ENCODE measurements around the gene GRK6.
A peak's percentile ranks its signal among the peaks of the same experiment; 100 is the strongest.

The GRK6 gene

DNA sequence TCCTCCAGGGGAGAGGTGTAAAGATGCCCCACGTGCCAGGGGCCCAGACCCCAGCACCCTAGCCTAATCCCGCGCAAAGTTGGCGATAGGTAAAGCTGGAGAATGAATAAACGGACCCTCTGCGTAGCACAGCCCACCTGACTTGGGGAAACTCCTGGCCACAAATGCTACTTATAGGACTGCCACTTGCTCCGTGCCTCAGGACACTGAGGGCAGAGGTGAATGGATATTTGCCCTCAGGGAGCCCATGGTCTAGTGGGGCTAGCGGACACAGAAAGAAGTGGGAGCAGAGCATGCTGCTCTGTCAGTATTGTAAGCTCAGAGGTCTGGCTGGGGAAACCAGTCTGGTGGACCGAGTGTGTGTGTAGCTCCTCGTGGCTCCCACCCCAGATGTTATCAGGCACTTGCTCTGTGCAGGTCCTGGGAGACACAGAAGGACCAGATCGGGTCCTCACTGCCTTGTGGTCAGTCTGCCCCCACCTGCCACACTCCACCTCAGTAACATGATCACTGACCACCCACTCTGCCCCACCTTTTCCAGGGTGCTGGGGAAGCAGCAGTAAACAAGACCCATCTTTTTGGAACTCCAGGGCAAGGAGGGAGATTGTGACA lies 841 bp downstream of the GRK6 start:
- no peak for DNase-seq

GRCh38 chr5:177427919-177428573 lies 1.6 kb downstream of the GRK6 start:
- peak in 1 of 5 donors; percentile 52 for DNase-seq

DNA sequence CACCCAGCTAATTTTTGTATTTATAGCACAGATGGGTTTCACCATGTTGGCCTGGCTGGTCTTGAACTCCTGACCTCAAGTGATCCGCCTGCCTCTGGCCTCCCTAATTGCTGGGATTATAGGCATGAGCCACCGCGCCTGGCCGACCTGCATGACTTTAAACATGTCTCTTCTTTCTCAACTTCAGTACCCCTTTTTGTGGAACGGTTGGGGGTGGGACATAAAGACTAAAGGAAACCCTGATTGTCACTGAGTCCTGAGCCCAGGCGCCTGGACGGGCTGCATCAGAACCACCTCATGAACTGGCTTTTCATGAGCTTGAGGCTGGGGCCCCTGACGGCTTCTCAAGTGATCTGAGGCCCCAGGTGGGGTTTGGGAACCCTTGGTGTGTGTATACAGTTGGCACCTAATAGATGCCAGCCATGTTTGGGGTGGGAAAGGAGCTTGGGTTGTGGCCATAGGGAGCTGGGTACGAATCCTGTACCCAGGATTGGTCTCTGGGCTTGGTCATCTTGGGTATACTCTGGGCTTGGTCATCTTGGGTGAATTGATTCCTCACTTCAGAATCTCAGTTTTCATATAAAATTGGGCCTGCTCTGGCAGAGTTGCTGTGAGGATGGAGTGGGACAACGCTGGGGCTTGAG lies 2.2 kb downstream of the GRK6 start:
- no peak for DNase-seq

DNA sequence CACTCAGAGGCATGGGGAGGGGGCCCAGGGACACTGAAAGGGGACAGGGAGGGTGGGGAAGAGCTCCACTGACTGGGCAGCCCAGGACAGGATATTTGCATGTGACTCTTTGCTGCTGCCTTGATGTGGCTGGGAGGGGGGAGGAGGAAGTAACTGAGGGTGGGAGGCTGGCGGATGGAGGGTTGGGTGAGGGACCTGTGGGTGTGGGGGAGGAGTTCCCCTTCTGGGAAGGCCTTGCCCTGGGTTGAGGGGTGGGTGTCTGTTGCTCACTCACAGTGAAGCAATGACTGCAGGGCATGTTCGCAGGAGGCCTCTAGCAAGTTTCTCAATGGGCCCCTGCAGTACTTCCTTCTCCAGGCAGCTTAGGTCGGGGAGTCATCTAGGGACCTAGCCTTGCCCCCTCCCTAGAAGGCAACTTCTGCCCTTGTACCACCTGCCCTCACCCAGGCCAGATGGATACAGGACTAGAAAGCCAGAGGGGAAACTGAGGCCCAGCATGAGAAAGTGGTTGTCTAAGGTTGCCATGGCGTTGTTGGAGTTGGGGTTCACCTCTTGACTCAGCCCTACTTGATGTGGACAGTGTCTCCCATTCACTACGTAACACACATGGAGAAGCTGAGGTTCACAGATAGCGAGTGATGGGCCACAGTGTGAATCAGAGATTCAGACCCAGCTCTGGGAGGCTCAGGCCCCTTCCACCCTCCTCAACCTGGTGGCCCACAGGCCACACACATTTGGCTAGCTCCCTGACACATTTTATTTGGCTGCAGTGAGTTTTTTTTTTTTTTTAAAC lies 3.0 kb downstream of the GRK6 start:
- peak; percentile 64 to 94 (median 71) for DNase-seq

DNA sequence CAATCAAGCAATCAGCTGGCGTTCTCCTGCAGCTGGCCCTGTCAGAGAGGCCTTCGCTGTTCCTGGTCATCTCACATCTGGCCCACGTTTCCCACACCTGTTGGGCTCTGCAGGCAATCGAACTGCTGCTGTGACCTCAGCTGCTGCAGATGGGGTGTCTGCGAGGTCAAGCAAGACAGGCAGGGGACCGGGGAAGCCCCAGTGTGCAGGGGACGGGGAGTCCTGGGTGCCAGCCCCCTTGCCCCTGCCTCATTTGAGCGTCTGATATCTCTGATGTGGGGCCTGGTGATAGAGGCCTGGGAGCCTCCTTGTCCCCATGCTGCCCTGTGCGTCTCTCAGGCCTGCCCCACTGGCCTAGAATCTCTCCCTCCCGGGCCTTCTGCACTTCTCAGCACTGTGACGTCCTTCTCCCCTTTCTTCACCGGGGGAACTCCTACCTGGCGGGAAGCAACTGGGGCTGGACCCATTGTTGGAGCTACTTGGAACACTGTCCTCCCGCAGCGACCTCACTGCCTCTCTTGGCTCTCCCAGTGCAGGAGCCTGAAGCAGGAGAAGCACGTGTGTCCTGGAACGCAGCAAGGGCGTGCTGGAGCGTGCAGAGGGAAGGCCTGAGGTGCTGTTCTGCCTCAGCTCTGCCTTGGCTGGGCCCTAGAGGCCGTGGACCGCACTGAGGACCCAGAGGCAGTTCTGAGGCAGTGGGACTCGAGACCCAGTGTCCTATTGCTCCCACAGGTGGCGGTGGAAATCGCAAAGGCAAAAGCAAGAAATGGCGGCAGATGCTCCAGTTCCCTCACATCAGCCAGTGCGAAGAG lies 3.9 kb downstream of the GRK6 start:
- DNase-seq, result no peak

DNA sequence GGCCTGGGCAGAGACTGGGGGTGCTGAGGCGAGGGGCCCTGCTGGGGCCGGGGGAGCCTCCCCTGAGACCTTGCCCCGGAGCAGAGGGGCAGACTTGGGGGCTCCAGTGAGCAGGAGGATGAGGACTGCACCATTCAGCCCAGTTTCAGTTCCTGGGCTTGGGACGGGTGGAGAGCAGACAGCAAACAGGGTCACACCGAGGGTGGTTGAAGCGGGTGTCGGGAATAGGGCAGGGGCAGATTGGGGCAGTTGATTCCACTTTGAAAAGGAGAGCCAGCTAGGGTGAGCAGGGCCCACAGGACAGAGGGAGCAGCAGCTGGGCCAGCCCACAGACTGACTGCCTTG lies 4.5 kb downstream of the GRK6 start:
- peak in 1 of 5 donors; percentile 29 for DNase-seq

- DNase-seq, result peak; percentile 60 to 94 (median 63)
Observed at GRCh38 chr5:177431317-177432142, 5.1 kb downstream of the GRK6 start.

- DNase-seq, result no peak
Observed at GRCh38 chr5:177432143-177432838, 5.8 kb downstream of the GRK6 start.

DNA sequence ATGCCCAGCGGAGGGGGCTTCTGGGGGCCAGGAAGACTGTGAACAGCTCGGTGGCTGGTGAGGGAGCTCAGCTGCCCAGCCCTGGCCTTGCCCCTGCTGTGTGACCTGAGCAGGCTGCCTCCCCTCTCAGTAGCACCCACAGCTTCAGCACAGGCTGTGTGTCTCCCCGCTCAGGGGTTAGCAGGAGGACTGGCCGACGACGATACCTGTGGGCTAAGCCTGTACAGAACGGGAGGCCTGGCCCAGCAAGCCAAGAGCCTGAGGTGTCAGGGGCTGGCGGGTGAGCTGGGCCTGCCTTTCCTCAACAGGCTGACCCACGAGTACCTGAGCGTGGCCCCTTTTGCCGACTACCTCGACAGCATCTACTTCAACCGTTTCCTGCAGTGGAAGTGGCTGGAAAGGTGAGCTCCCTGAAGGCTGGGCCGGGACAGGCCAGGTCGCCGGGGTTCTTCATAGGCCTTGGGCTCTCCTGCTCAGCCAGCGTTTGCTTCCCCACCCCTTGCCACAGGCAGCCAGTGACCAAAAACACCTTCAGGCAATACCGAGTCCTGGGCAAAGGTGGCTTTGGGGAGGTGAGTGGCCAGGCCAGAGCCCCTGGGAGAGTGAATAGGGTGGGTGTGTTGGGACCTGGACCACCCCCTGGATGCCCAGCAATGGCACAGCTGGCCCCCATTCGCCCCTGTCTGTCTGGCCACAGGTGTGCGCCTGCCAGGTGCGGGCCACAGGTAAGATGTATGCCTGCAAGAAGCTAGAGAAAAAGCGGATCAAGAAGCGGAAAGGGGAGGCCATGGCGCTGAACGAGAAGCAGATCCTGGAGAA lies 6.6 kb downstream of the GRK6 start:
- DNase-seq, result no peak

DNA sequence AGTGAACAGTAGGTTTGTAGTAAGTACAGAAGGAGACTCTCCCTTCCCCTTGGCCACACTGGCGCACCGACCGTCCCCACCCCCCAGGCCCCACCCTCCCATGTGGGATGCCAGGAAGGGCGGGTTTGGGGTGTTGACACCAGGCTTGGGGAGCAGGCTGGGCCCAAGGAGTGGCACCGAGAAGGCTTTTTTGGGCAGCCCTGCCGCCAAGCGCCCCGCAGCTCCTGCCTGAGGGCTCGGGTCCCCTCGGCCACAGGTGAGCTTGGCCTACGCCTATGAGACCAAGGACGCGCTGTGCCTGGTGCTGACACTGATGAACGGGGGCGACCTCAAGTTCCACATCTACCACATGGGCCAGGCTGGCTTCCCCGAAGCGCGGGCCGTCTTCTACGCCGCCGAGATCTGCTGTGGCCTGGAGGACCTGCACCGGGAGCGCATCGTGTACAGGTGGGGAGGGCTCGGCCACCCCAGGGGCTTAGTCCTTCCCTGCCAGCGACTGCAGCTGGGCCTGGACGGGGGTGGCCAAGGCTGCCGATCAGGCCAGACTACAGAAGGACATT lies 7.3 kb downstream of the GRK6 start:
- DNase-seq, result no peak

- peak in 2 of 5 donors; percentile 37 to 75 for DNase-seq
Observed at GRCh38 chr5:177434437-177434836, 8.0 kb downstream of the GRK6 start.

DNA sequence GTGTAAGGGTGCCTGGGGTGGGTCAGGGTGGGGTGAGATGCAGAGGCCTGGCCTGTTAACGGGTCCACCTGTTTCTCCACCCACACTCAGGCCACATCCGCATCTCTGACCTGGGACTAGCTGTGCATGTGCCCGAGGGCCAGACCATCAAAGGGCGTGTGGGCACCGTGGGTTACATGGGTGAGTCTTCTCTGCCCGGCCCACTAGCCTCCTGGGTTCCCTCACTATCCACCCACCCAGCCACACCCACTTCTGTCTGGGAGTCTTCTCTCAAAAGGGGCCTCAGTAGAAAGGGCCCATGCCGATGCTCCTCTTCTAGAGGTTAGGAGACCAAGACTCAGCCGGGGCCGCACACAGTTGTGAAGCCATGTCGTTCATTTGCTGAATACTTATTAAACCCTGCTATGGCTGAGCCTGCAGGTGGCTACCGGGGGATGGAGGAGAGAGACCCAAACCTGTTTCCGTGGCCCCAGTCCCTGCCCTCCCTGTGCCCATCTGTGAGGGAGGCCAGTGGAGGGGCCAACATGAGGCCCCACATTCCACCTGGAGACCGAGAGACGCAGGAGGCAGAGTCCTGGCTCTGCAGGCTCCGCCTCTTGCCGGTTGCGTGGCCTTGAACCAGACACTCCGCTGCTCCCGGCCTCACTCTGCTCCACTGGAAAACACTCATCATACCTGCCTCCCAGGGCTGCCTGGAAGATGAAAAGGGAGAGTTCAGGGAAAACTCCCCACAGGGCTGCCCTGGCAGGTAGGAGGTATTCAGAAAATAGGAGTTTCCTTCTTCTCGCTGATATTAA lies 8.7 kb downstream of the GRK6 start:
- no peak for DNase-seq

GRCh38 chr5:177435847-177436536 lies 9.5 kb downstream of the GRK6 start:
- DNase-seq, result no peak

DNA sequence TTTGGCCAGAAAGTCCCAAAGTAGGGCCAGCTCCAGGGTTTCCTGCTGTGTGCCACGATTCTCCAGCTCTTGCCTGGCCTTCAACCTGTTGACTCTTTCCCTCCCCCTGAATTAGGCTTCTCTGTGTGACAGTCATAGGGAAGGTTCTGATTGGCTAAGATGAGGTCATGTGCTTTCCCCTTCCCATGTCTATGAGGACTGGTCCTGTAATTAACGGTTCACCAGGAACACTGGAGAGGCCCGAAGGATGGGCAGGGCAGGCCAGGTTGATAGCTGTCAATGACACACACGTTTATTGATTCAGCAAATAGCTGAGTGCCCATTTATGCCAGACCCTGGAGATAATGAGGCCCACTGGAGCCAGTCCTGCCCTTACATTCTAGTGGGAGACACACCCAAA lies 11.1 kb downstream of the GRK6 start:
- DNase-seq, result no peak

DNA sequence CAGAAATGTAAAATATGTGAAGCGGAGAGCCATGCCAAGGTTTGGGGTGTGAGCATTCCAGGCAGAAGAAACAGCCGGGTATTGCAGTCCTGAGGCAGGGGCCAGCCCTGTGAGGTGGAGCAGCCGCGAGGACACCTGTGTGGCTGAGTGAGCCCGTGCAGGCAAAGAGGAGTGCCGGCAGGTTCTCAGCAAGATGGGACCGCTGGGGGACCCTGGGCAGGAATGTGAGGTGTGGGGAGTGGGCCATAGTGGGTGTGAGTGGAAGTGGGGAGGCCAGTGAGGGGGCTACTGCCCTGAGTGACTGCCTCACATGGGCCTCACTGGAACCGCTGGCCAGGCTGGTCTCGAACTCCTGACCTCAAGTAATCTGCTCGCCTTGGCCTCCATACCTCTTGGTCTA lies 12.0 kb downstream of the GRK6 start:
- DNase-seq, result no peak

DNA sequence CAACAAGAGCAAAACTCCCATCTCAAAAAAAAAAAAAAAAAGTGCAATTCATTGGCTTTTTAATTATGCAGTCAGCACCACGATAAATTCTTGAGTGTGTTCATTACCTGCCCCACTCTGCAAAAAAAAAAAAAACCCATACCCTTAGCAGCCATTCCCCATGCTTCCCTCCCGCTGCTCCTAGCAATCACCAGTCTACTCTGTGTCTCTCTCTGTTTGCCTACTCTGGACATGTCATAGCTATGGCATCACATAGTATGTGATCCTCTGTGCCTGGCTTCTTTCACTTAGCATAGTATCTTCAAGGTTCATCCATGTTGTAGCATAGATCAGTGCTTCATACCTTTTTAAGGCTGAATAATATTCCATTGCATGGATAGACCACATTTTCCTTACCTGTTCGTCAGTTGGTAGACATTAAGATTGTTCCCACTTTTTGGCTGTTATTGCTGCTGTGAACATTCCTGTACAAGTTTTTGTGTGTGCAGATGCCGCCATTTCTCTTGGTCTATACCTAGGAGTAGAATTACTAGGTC lies 13.1 kb downstream of the GRK6 start:
- no peak for DNase-seq

DNA sequence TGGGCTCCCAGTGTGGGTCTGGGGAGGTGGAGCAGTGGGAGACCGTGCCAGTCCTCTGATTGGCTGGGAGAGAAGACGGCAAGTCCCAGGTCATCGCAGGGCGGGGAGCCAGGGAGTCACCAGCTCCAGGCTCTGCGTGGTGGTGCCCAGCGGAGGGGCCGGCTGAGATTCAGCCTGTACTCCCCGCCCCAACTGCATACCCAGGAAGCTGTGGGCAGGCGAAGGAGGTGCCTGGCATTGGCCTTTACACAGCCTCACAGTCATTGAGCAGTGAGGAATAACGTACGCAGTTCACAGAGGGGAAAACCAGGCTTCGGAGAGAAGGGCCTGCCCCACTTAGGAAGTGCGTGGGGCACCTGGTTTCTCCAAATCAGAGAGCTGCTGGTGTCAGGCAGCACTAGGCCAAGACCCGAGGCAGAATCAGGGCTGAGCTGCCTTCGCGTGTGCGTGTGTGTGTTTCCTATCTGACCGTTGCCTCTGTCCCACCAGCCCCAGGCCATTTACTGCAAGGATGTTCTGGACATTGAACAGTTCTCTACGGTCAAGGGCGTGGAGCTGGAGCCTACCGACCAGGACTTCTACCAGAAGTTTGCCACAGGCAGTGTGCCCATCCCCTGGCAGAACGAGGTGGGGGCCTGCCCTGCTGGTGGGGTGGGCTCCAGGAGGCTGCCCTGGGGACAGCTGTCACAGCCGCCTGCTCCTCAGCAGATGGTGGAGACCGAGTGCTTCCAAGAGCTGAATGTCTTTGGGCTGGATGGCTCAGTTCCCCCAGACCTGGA lies 13.9 kb downstream of the GRK6 start:
- peak in 3 of 5 donors; percentile 40 to 54 (median 49) for DNase-seq
